M059J (cell line): ENCODE results near the gene PHC3. TPM values are rescaled to one million over a fixed set of nuclear protein-coding genes. Genes with fewer than 3 reads are reported as not detected.

Experiments used
- DNase-seq: peaks from one replicate; pipeline ENCODE4 v3.0.0-alpha.2; 2012; ENCODE audit warnings: low read depth
- total RNA-seq: library from RNA; depleted of rRNA; stranded (reverse); fragments of >200 nt; shearing (Covaris generic); gene quantifications from 2 replicates; pipeline ENCODE4 v1.2.3, GENCODE V29; 2014

PHC3 gene
- total RNA-seq, 1 experiment from 2014 or later: 32.9 TPM

- DNase-seq: no peak
Observed at GRCh38 chr3:170189398-170190256, 8.1 kb upstream of the PHC3 start.

- peak; percentile 51 for DNase-seq
Observed at GRCh38 chr3:170180079-170180907, 1.2 kb downstream of the PHC3 start.

DNA sequence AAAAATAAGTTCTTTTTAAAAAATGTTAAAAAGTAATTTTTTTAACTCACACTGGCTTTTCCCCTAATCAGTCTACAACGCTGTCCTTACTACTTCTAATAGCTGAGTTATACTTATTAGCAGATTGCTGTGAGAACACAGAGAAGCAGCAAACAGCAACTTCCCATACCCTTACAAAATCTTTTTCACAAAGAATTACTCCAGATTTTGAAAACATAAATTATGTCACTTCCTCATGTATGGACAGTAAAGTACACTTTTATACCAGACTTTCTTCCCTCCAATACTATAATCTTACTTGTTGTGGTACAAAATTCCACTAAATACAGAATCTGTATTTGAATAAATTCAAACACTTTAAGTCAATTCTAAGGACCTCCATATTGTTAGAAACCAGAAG lies 2.1 kb downstream of the PHC3 start:
- DNase-seq: no peak

GRCh38 chr3:170178651-170179050 lies 2.9 kb downstream of the PHC3 start:
- no peak for DNase-seq

DNA sequence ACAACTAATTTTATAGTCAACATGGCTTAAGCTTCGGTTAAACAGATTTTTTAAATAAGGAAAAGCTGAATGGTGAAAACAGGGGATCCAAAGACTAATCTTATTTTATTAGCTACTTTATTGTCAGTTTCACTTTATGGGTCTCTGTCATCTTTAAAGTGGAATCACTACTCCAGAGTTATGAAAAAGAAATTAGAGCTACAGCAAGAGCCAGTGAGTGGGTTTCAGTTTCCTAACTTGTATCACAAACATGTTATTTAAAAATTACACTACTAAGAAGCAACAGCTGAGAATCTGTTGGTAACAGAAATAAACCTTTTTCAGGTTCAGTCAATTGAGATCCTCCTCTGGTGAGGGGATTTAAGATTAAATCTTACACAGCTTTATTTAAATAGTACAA lies 10.0 kb downstream of the PHC3 start:
- no peak for DNase-seq

DNA sequence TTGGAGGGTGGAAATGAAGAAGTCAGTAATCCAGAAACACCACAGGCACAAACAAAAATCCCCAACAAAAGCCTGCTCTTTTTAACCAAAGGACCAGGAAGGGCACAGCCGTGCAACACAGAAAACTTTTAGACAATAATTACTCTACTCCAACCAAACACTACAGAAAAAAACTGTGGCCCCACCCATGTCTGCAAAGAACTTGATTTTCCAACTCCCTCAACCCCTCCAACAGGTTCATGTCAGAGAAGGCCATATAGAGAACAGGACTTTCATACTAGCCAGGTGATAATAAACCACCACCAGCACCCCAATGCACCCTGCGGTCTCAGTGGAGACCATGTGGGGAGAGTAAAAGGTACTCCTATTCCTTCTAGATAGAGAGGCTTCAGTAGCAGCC lies 16.8 kb downstream of the PHC3 start:
- DNase-seq: no peak

DNA sequence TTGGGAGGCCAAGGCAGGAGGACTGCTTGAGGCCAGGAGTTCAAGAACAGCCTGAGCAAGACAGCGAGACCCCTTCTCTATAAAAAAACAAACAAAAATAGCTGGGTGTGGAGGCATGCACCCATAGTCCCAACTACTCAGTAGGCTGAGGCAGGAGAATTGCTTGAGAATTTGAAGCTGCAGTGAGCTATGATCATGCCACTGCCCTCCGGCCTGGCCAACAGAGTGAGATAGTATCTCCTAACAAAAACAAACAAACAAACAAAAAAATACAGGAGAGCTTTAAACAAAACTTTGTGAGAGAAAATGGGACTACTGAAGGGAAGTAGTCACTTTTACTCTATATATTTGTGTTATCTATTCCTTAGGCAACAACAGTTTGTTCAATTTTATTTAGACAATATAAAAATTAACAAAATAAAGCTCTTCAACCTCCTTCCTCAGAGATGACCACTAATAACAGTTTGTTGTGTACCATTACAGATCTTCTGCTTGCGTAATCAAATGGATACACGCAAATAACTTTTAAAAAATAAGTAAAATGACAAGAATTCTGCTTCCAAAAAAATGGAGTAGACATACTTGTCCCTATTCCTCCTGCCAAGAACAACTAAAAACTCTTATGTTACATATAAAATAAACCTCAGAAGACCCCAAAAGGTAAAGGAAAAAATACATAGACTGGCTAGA lies 17.4 kb downstream of the PHC3 start:
- no peak for DNase-seq

GRCh38 chr3:170162630-170163029 lies 18.9 kb downstream of the PHC3 start:
- DNase-seq: peak; percentile 46

GRCh38 chr3:170162052-170162451 lies 19.5 kb downstream of the PHC3 start:
- DNase-seq: no peak

GRCh38 chr3:170159933-170160332 lies 21.6 kb downstream of the PHC3 start:
- DNase-seq: peak; percentile 7

DNA sequence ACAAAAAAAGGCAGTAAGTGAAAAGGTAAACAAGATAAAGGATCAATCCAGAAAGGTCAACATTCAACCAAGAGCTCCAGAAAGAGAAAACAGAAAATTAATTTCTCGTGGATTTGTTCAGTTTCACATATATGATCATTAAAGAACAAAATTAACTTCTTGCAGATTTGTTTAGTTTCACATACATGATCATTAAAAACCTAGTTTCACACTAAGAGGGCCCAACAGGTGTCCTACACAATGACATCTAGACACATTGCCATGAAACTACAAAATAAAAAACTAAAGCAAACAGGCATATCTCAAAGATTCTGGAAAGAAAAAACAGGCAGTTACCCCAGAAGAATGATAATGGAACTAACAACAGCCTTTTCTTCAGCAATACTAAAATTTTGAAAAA lies 22.1 kb downstream of the PHC3 start:
- no peak for DNase-seq

- no peak for DNase-seq
Observed at GRCh38 chr3:170155604-170156003, 25.9 kb downstream of the PHC3 start.

DNA sequence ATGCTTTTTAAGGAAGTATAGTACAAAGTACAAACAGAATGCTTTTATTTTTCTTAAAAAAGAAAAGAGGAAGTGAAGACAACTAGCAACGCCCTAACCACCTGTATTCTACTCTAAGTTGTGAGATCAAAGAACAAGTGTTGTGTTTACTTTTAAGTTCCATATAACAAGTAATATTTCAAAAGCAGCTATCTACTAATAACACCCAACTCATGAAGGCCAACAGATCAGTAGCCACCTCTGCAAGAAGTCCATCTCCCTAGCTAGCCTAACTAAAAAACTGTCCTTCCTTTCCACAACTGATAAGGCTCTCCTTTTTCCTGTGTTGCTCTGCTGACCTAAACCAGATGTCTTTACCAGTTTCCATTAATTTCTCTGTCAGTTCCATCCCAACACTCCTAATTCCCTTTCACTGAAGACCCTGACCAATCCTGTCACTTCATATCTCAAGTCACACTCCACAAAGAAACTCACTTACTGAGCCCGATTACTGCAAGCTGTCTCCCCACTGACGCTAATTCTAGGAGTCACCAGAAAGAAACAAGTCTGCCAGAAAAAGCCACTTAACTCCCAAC lies 26.9 kb downstream of the PHC3 start:
- no peak for DNase-seq

DNA sequence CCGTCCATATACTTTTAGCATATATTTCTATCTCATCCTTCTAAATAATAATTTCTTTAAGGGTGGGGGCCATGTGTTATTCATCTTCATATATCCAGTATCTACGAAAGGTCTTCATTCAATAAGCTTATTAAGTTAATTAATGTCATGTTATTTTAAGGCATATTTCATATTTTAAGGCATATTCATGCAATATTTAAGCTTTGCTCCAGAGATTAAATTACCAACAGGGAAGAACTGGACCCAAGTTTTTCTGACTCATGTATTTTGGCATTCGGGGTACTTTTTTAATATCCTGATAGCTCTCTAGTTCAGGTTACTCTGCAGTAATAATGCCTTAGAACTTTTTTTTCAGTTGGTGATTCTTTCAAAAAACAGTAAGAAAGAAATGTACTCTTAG lies 27.4 kb downstream of the PHC3 start:
- no peak for DNase-seq

GRCh38 chr3:170151536-170151935 lies 30.0 kb downstream of the PHC3 start:
- no peak for DNase-seq

DNA sequence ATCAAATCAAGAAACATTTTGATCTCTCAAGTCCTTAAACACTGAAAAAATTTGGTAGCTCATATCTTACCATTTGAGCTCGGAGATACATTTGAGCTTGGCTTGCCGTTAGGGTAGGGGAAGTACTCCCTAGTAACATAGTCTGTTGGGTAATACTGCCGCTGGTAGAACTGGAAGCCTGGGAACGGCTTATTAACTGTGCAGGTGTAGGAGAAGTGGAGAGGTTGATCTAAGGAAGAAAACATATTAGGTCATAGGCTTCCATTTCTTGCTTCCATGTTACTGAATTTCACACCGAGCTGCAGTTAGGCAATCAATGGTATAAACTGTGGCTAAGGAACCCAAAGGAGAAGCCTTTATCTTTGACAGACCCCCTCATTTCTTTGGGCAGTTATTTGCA lies 32.5 kb downstream of the PHC3 start:
- no peak for DNase-seq

- no peak for DNase-seq
Observed at GRCh38 chr3:170145278-170145677, 36.3 kb downstream of the PHC3 start.

GRCh38 chr3:170144437-170144843 lies 37.1 kb downstream of the PHC3 start:
- peak; percentile 11 for DNase-seq

- no peak for DNase-seq
Observed at GRCh38 chr3:170142373-170142772, 39.2 kb downstream of the PHC3 start.

- no peak for DNase-seq
Observed at GRCh38 chr3:170137986-170138385, 43.5 kb downstream of the PHC3 start.

GRCh38 chr3:170132335-170132734 lies 49.2 kb downstream of the PHC3 start:
- DNase-seq: peak; percentile 9

DNA sequence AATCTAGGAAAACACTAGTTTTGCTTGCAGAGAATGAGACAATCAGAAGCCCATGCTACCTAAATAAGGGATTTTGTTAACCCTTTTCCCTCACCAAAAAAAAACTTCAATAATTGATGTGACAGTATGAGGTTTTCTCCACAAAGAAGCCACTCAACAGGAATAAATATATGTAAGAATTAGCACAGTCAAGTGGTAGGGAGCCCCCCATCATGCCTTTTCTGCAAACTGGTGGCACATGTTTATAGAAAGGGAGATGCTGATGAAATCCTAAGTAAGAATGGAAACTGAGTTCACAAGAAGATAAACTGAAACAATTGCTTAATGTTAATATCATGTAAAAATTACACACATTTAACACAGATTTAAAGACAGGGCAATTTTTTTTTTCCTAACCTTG lies 51.0 kb downstream of the PHC3 start:
- DNase-seq: no peak
